Measurements from ENCODE around the gene PRKCZ. TPM values are rescaled to one million over a fixed set of nuclear protein-coding genes. Genes with fewer than 3 reads are reported as not detected.

The PRKCZ gene
- total RNA-seq, 1 donor: 0.72 TPM

- Histone ChIP-seq H3K4me1 (ENCODE audit: insufficient read depth, low read length) (no peaks in the 10 kb centered on the region), H3K79me2 (ENCODE audit: insufficient read depth, low read length) (no peaks in the 10 kb centered on the region), H3K9me3 (ENCODE audit: low read depth, low read length) (no peaks in the 10 kb centered on the region), H3K27ac (ENCODE audit: low read depth, low read length) (no peak overlapping the region), H3K27me3 (ENCODE audit: insufficient read depth, low read length) (peaks cover 2% of the 10 kb centered on the region), H4K20me1 (ENCODE audit: insufficient read depth, low read length) (no peaks in the 10 kb centered on the region), H3K4me2 (ENCODE audit: insufficient read depth, low read length) (no peak overlapping the region), H2AFZ (ENCODE audit: low read length) (no peak overlapping the region), H3K36me3 (ENCODE audit: insufficient read depth, low read length) (no peaks in the 10 kb centered on the region), H3K4me3 (ENCODE audit: insufficient read depth, low read length) (no peak overlapping the region)
- DNase-seq (ENCODE audit: insufficient read length, low spot score, missing footprints): no peak
- TF ChIP-seq CTCF (IDR thresholded peaks at IDR 0.05; ENCODE audit: extremely low read depth, low read depth, low read length): no peak
Measured at GRCh38 chr1:2065699-2066098, 15.5 kb downstream of the PRKCZ start.

- Histone ChIP-seq H3K4me3 (ENCODE audit: insufficient read depth, low read length) (no peak overlapping the region), H3K79me2 (ENCODE audit: insufficient read depth, low read length) (no peaks in the 10 kb centered on the region), H3K36me3 (ENCODE audit: insufficient read depth, low read length) (no peaks in the 10 kb centered on the region), H3K27me3 (ENCODE audit: insufficient read depth, low read length) (peaks cover 10% of the 10 kb centered on the region), H3K27ac (ENCODE audit: low read depth, low read length) (no peak overlapping the region), H4K20me1 (ENCODE audit: insufficient read depth, low read length) (no peaks in the 10 kb centered on the region), H3K9me3 (ENCODE audit: low read depth, low read length) (no peaks in the 10 kb centered on the region), H3K4me1 (ENCODE audit: insufficient read depth, low read length) (no peaks in the 10 kb centered on the region), H3K4me2 (ENCODE audit: insufficient read depth, low read length) (no peak overlapping the region), H2AFZ (ENCODE audit: low read length) (no peak overlapping the region)
- TF ChIP-seq CTCF (IDR thresholded peaks at IDR 0.05; ENCODE audit: extremely low read depth, low read depth, low read length): no peak
- no peak for DNase-seq (ENCODE audit: insufficient read length, low spot score, missing footprints)
Measured at GRCh38 chr1:2067393-2067792, 17.2 kb downstream of the PRKCZ start.

GRCh38 chr1:2067981-2068380 lies 17.8 kb downstream of the PRKCZ start:
- peaks cover 10% of the 10 kb centered on the region for H3K27me3 ChIP-seq (ENCODE audit: insufficient read depth, low read length)
- H3K27ac ChIP-seq (ENCODE audit: low read depth, low read length): no peak overlapping the region
- no peak for TF ChIP-seq CTCF (IDR thresholded peaks at IDR 0.05; ENCODE audit: extremely low read depth, low read depth, low read length)

GRCh38 chr1:2068951-2069350 lies 18.7 kb downstream of the PRKCZ start:
- no peaks in the 10 kb centered on the region for H3K36me3 ChIP-seq (ENCODE audit: insufficient read depth, low read length)
- H3K79me2 ChIP-seq (ENCODE audit: insufficient read depth, low read length): no peaks in the 10 kb centered on the region
- H3K4me1 ChIP-seq (ENCODE audit: insufficient read depth, low read length): no peaks in the 10 kb centered on the region
- H4K20me1 ChIP-seq (ENCODE audit: insufficient read depth, low read length): no peaks in the 10 kb centered on the region
- H3K27ac ChIP-seq (ENCODE audit: low read depth, low read length): no peak overlapping the region
- TF ChIP-seq CTCF (IDR thresholded peaks at IDR 0.05; ENCODE audit: extremely low read depth, low read depth, low read length): no peak
- peaks cover 10% of the 10 kb centered on the region for H3K27me3 ChIP-seq (ENCODE audit: insufficient read depth, low read length)
- DNase-seq (ENCODE audit: insufficient read length, low spot score, missing footprints): no peak
- no peak overlapping the region for H2AFZ ChIP-seq (ENCODE audit: low read length)
- H3K9me3 ChIP-seq (ENCODE audit: low read depth, low read length): no peaks in the 10 kb centered on the region
- no peak overlapping the region for H3K4me2 ChIP-seq (ENCODE audit: insufficient read depth, low read length)
- H3K4me3 ChIP-seq (ENCODE audit: insufficient read depth, low read length): no peak overlapping the region

More at GRCh38 chr1:2067981-2068380, 17.8 kb downstream of the PRKCZ start:
- no peak for DNase-seq (ENCODE audit: insufficient read length, low spot score, missing footprints)
- no peaks in the 10 kb centered on the region for H3K9me3 ChIP-seq (ENCODE audit: low read depth, low read length)
- H3K36me3 ChIP-seq (ENCODE audit: insufficient read depth, low read length): no peaks in the 10 kb centered on the region
- no peak overlapping the region for H3K4me2 ChIP-seq (ENCODE audit: insufficient read depth, low read length)
- H3K4me1 ChIP-seq (ENCODE audit: insufficient read depth, low read length): no peaks in the 10 kb centered on the region
- no peak overlapping the region for H2AFZ ChIP-seq (ENCODE audit: low read length)
- H3K79me2 ChIP-seq (ENCODE audit: insufficient read depth, low read length): no peaks in the 10 kb centered on the region
- H4K20me1 ChIP-seq (ENCODE audit: insufficient read depth, low read length): no peaks in the 10 kb centered on the region
- no peak overlapping the region for H3K4me3 ChIP-seq (ENCODE audit: insufficient read depth, low read length)

All from osteoblast (primary cell).